ENCODE data around the gene STXBP5L.
"Not testable (repeated sequence)": the region's sequence is repeated elsewhere in the genome, so short reads cannot be mapped to it uniquely, and the experiment has no call there.

STXBP5L gene

GRCh38 chr3:121436074-121436473, 528.1 kb downstream of the STXBP5L start:
- no peak for DNase-seq

- DNase-seq: no peak
Measured at GRCh38 chr3:121436641-121437040, 528.6 kb downstream of the STXBP5L start.

GRCh38 chr3:121443456-121443855, 535.5 kb downstream of the STXBP5L start:
- no peak for DNase-seq

GRCh38 chr3:121451752-121452151, 543.7 kb downstream of the STXBP5L start:
- DNase-seq: not testable (repeated sequence)

GRCh38 chr3:121462565-121462964, 554.6 kb downstream of the STXBP5L start:
- DNase-seq: no peak

- no peak for DNase-seq
Measured at GRCh38 chr3:121463745-121464144, 555.7 kb downstream of the STXBP5L start.

- no peak for DNase-seq
Measured at GRCh38 chr3:121467085-121467484, 559.1 kb downstream of the STXBP5L start.

- DNase-seq: no peak
Measured at GRCh38 chr3:121473001-121473400, 565.0 kb downstream of the STXBP5L start.
